ENCODE results near the gene C11orf68.

C11orf68 gene

DNA sequence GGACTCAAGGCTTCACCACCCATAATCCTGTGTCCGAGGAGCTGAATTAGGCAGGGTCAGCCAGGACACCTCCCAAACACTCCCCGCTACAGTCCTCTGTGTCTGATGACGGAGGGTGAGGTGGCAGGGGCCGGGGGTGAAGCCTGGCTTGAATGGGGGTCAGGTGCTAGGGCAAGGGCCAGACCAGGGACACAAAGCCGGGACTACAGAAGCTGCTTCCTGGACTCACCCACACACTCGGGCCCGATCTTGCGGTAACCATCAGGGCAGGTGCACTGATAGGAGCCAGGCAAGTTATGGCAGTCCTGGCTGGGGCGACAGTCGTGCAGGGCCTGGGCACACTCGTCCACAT is 48.6 kb downstream of the C11orf68 start:
- no peak for DNase-seq

DNA sequence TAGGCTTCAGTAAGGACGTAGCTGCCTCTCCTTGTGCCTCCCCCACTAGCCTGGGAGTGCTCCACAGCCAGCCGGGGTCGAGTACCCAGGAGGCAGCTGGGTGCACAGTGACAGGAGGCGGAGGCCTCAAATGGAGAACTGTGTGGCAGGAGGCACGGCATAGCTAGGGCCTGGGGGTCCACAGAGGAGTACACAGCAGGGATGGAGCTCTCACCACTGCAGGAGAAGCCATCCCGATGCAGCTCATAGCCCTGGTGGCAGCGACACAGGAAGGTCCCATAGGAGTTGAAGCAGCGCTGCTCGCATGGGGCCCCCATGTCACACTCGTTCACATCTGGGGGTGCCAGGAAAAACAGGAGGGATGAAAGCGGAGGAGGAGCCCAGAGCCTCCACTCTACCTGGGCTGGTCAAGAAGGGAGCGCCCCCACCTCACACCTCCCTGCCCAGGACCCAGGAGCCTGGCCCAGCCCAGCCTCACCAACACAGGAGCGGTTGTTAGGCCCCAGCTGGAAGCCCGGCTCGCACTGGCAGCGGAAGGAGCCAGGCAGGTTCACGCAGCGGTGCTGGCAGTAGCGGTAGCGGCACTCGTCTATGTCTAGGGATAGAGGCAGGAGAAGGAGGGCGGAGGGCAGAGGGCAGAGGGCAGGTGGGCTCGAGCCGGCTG is 49.1 kb downstream of the C11orf68 start:
- no peak for DNase-seq

DNA sequence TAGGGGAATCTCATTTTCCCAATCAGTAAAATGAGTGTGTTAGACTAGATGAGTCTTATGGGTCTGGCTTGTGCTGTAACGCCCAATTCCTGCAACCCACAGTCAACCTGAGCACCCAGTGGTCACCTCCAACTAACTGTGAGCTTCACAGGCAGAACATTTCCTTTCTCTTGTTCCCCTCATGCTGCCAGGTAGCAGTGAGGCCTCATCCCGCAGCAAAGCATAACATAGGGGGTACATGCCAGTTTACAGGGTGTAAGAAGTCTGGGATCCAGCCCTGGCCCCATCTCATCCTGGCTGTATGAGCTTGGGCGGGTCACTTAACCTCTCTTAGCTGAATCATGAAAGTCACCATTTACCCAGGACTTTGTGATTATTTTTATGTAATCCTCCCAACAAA is 50.0 kb downstream of the C11orf68 start:
- no peak for DNase-seq

DNA sequence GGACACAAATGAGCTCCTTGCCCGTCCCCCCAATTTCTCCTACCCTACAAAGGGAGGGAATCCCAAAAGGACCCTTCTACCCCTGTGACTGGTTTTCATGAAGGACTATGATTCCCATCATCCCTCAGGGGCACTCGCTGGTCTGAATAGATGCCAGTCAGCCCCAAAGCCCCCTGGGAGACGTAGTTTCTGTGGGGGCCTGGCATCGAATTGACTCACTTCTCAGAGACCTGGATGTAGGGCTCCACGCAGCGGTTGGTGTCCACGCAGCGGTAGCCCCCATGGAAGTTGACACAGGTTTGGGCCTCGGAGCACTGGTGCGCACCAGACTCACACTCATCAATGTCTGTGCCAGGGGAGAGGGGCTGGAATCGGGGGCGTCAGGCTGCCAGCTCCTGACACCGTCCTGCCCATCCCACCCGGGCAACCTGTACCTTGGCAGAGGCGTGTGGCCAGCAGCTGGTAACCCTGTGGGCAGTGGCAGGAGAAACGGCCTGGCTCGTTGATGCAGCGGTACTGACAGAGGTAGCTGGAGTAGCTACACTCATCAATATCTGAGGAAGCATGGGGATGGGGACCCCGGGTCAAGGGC is 50.7 kb downstream of the C11orf68 start:
- DNase-seq, result no peak

DNA sequence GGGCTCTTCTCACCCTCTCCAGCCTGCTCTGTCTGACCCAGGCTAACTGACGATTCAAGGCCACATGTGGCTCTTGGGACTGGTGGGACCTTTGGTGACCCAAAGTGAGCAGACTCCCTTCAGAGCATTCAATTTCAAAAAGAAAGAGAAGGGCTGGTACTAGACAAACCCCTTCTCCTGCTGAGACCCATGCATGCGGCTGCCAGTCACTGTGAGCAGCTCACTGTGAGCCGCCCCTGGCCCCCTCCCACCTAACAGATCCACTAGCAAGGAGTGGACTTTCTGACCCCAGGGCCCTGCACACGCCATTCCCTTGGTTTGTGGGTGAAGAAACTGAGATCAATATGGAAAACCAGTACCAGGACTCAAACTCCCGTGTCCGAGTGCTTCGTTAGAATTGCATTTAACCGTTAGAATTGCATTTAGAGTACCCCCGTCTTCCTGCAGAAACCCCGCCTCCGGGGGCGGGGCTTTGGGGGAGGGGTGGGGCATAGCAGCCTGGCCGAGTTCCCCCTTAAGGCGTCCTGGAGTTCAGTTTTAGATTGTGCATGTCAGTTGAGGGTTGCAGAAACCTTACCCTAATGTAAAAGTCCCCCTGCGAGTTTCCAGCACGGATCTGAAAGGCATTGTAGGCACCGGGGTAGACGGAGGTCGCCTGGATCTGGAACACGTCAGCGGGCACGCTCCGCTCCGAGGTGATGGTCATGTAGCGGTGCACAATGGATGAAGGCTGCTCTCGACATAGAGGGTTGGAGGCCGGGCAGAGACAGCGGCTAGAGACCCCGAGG is 51.4 kb downstream of the C11orf68 start:
- peak in 1 of 3 donors; percentile 52 for DNase-seq

Data from suppressor macrophage treated with lipopolysaccharide for 1 hour (primary cell).